A673 (cell line): ENCODE results near the gene MAST4. TPM values are rescaled to one million over a fixed set of nuclear protein-coding genes. Genes with fewer than 3 reads are reported as not detected.

Experiments
- BruUV-seq: library from RNA; stranded (reverse); fragments of 400-500 nt; replicated peaks from 2 replicates; lab custom pipeline; 2021; lab: Mats Ljungman, UMichigan
- CTCF ChIA-PET: fragments of 300-600 bp; sonication (Branson Sonifier 250); formaldehyde crosslinking; loops from one replicate; lab custom pipeline; 2022; ENCODE audit warnings: antibody characterized with exemption; lab: Charles Lee
- POLR2A ChIA-PET: fragments of 300-600 bp; sonication (Branson Sonifier 250); formaldehyde crosslinking; loops from one replicate; lab custom pipeline; 2022; ENCODE audit warnings: antibody characterized with exemption; ENCODE audit not compliant: low non-redundant PET; lab: Charles Lee
- DNase-seq: peaks from one replicate; pipeline ENCODE4 v3.0.0-alpha.2; 2015; ENCODE audit warnings: low spot score
- H3K27ac ChIP-seq: fragments of 200-600 bp; sonication (generic); 2 replicates; pipeline ENCODE4 v1.5.1; 2016; ENCODE audit warnings: mixed run types, low read depth, mild to moderate bottlenecking, mixed read lengths, antibody characterized with exemption, low read length; ENCODE audit not compliant: poor library complexity, severe bottlenecking
- H3K27me3 ChIP-seq: fragments of 200-600 bp; sonication (generic); replicated peaks from 2 replicates; pipeline ENCODE4 v1.6.1; 2017; ENCODE audit warnings: mixed run types, low read depth, mild to moderate bottlenecking, mixed read lengths, antibody characterized with exemption, low read length; ENCODE audit not compliant: insufficient read depth, poor library complexity
- H3K36me3 ChIP-seq: fragments of 200-600 bp; sonication (generic); 2 replicates; pipeline ENCODE4 v1.6.1; 2016; ENCODE audit warnings: mixed run types, mild to moderate bottlenecking, mixed read lengths, antibody characterized with exemption, low read length; ENCODE audit not compliant: insufficient read depth, poor library complexity, severe bottlenecking
- H3K4me1 ChIP-seq: fragments of 200-600 bp; sonication (generic); 2 replicates; pipeline ENCODE4 v1.6.1; 2017; ENCODE audit warnings: mixed run types, mild to moderate bottlenecking, mixed read lengths, antibody characterized with exemption, low read length; ENCODE audit not compliant: insufficient read depth, poor library complexity, severe bottlenecking
- H3K4me3 ChIP-seq: fragments of 200-600 bp; sonication (generic); 2 replicates; pipeline ENCODE4 v1.5.1; 2016; ENCODE audit warnings: low read depth, mixed run types, mild to moderate bottlenecking, mixed read lengths, low read length; ENCODE audit not compliant: poor library complexity, severe bottlenecking
- H3K9me3 ChIP-seq: fragments of 200-600 bp; sonication (generic); 2 replicates; pipeline ENCODE4 v1.6.1; 2016; ENCODE audit warnings: mixed run types, low read depth, mild to moderate bottlenecking, mixed read lengths, antibody characterized with exemption, low read length; ENCODE audit not compliant: poor library complexity, severe bottlenecking
- CTCF ChIP-seq: fragments of 300-800, 200-600 bp; sonication (generic); conservative IDR thresholded peaks from 2 replicates; pipeline ENCODE4 v1.5.1; 2017; ENCODE audit warnings: low read depth, mild to moderate bottlenecking, antibody characterized with exemption, low read length, moderate library complexity, mixed read lengths
- EZH2 ChIP-seq: fragments of 200-600 bp; sonication (generic); IDR thresholded peaks from 2 replicates; pipeline ENCODE4 v1.6.1; 2017; ENCODE audit warnings: borderline replicate concordance, low read depth, mild to moderate bottlenecking, mixed read lengths, antibody characterized with exemption, low read length; ENCODE audit not compliant: poor library complexity, severe bottlenecking
- intact Hi-C: fragments of 100-400 bp; cut with micrococcal nuclease; formaldehyde crosslinking; loops from one replicate; pipeline ENCODE4 v1.10.0; 2022; ENCODE audit not compliant: unreplicated experiment
- total RNA-seq: library from RNA; stranded (reverse); gene quantifications from 2 replicates; pipeline ENCODE4 v1.2.3, GENCODE V29; 2021

MAST4 gene
- total RNA-seq, 1 experiment from 2014 or later, result 4.5 TPM

GRCh38 chr5:66814146-66814991, 218.2 kb downstream of the MAST4 start:
- BruUV-seq, result no TSS peak

GRCh38 chr5:66818304-66818934, 222.2 kb downstream of the MAST4 start:
- intact Hi-C loops, result no loop called here
- DNase-seq, result no peak
- no TSS peak for BruUV-seq
- ChIA-PET POLR2A (no interaction called here), CTCF (no interaction called here)
- TF ChIP-seq CTCF (no peak), EZH2 (no peak)
- H3K9me3 ChIP-seq, result no peaks in the 10 kb centered on the region
- no peaks in the 10 kb centered on the region for H3K36me3 ChIP-seq
- H3K4me1 ChIP-seq, result no peaks in the 10 kb centered on the region
- no peak overlapping the region for H3K4me3 ChIP-seq
- no peak overlapping the region for H3K27ac ChIP-seq
- H3K27me3 ChIP-seq, result no peaks in the 10 kb centered on the region

More at GRCh38 chr5:66814146-66814991, 218.2 kb downstream of the MAST4 start:
- CTCF ChIA-PET, result interaction anchor here (0.8 to 1.5 kb wide), 4 partner anchors 14 to 395 kb away, joined by 3 to 5 read pairs (median 4); no protein-coding TSS in a partner anchor
- Histone ChIP-seq H3K27ac (no peak overlapping the region), H3K36me3 (no peaks in the 10 kb centered on the region), H3K4me1 (no peaks in the 10 kb centered on the region), H3K27me3 (no peaks in the 10 kb centered on the region), H3K4me3 (no peak overlapping the region), H3K9me3 (no peaks in the 10 kb centered on the region)
- intact Hi-C loops, result loop anchor here (2.0 kb wide), 1 partner anchor 50 kb away; no protein-coding TSS in a partner anchor
- TF ChIP-seq EZH2 (no peak), CTCF (peak; percentile 72)
- POLR2A ChIA-PET, result no interaction called here
- DNase-seq, result peak; percentile 40

- Histone ChIP-seq H3K27me3 (no peaks in the 10 kb centered on the region), H3K4me1 (no peaks in the 10 kb centered on the region), H3K4me3 (no peak overlapping the region), H3K9me3 (no peaks in the 10 kb centered on the region), H3K36me3 (no peaks in the 10 kb centered on the region), H3K27ac (no peak overlapping the region)
- intact Hi-C loops, result no loop called here
- ChIA-PET POLR2A (no interaction called here), CTCF (no interaction called here)
- no TSS peak for BruUV-seq
- TF ChIP-seq CTCF (no peak), EZH2 (no peak)
- no peak for DNase-seq
Observed at GRCh38 chr5:66818935-66819328, 222.7 kb downstream of the MAST4 start.
